Coronary artery (tissue), 2 donors: ENCODE data around the gene AADACL3.

Experiments
- DNase-seq: peaks from one replicate; pipeline ENCODE4 v3.0.0-alpha.2; 2017; ENCODE audit warnings: low spot score
- H3K27ac ChIP-seq, 2 donors: fragments of 200-600 bp; sonication (generic); one replicate each; pipeline ENCODE4 v1.5.1; 2016 to 2019
- H3K4me3 ChIP-seq: fragments of 200-600 bp; sonication (generic); 2 replicates; pipeline ENCODE4 v1.5.1; 2016; ENCODE audit warnings: mild to moderate bottlenecking, moderate library complexity
- CTCF ChIP-seq: fragments of 200-600 bp; sonication (generic); IDR thresholded peaks from one replicate; pipeline ENCODE4 v1.5.1; 2019; ENCODE audit warnings: antibody characterized with exemption

Gene AADACL3

GRCh38 chr1:12738934-12739333 lies 23.0 kb downstream of the AADACL3 start:
- no peak for TF ChIP-seq CTCF
- DNase-seq = no peak
- Histone ChIP-seq H3K27ac (no peak overlapping the region), H3K4me3 (no peak overlapping the region)

GRCh38 chr1:12739613-12740012 lies 23.7 kb downstream of the AADACL3 start:
- H3K4me3 ChIP-seq = no peak overlapping the region
- no peak for DNase-seq
- no peak for TF ChIP-seq CTCF

GRCh38 chr1:12741946-12742345 lies 26.0 kb downstream of the AADACL3 start:
- TF ChIP-seq CTCF = no peak
- Histone ChIP-seq H3K27ac (no peak overlapping the region), H3K4me3 (no peak overlapping the region)
- no peak for DNase-seq

More at GRCh38 chr1:12739613-12740012, 23.7 kb downstream of the AADACL3 start:
- H3K27ac ChIP-seq = no peak overlapping the region

- Histone ChIP-seq H3K27ac (no peak overlapping the region), H3K4me3 (no peak overlapping the region)
- no peak for DNase-seq
- no peak for TF ChIP-seq CTCF
Measured at GRCh38 chr1:12745126-12745991, 29.4 kb downstream of the AADACL3 start.

GRCh38 chr1:12745992-12746323 lies 30.0 kb downstream of the AADACL3 start, which contains the start of gene CFAP107:
CFAP107 (plus strand) TSS chr1:12746200; CDS start chr1:12746431, 231 bp downstream.
- Histone ChIP-seq H3K27ac (no peak within 1 kb of the TSS), H3K4me3 (no peak within 1 kb of the TSS)
- no peak for TF ChIP-seq CTCF
- no peak for DNase-seq

- no peak overlapping the region for H3K27ac ChIP-seq
- no peak overlapping the region for H3K4me3 ChIP-seq
- no peak for TF ChIP-seq CTCF
- DNase-seq = no peak
Measured at GRCh38 chr1:12748778-12749355, 33.0 kb downstream of the AADACL3 start.

- no peak for DNase-seq
- no peak for TF ChIP-seq CTCF
- no peak overlapping the region for H3K27ac ChIP-seq
- H3K4me3 ChIP-seq = no peak overlapping the region
Measured at GRCh38 chr1:12754738-12755137, 38.8 kb downstream of the AADACL3 start.
